ENCODE data around the gene CEP250.
"Not testable (repeated sequence)": the region's sequence is repeated elsewhere in the genome, so short reads cannot be mapped to it uniquely, and the experiment has no call there.

Gene CEP250, protein sequence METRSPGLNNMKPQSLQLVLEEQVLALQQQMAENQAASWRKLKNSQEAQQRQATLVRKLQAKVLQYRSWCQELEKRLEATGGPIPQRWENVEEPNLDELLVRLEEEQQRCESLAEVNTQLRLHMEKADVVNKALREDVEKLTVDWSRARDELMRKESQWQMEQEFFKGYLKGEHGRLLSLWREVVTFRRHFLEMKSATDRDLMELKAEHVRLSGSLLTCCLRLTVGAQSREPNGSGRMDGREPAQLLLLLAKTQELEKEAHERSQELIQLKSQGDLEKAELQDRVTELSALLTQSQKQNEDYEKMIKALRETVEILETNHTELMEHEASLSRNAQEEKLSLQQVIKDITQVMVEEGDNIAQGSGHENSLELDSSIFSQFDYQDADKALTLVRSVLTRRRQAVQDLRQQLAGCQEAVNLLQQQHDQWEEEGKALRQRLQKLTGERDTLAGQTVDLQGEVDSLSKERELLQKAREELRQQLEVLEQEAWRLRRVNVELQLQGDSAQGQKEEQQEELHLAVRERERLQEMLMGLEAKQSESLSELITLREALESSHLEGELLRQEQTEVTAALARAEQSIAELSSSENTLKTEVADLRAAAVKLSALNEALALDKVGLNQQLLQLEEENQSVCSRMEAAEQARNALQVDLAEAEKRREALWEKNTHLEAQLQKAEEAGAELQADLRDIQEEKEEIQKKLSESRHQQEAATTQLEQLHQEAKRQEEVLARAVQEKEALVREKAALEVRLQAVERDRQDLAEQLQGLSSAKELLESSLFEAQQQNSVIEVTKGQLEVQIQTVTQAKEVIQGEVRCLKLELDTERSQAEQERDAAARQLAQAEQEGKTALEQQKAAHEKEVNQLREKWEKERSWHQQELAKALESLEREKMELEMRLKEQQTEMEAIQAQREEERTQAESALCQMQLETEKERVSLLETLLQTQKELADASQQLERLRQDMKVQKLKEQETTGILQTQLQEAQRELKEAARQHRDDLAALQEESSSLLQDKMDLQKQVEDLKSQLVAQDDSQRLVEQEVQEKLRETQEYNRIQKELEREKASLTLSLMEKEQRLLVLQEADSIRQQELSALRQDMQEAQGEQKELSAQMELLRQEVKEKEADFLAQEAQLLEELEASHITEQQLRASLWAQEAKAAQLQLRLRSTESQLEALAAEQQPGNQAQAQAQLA (N-terminal part only)

DNA sequence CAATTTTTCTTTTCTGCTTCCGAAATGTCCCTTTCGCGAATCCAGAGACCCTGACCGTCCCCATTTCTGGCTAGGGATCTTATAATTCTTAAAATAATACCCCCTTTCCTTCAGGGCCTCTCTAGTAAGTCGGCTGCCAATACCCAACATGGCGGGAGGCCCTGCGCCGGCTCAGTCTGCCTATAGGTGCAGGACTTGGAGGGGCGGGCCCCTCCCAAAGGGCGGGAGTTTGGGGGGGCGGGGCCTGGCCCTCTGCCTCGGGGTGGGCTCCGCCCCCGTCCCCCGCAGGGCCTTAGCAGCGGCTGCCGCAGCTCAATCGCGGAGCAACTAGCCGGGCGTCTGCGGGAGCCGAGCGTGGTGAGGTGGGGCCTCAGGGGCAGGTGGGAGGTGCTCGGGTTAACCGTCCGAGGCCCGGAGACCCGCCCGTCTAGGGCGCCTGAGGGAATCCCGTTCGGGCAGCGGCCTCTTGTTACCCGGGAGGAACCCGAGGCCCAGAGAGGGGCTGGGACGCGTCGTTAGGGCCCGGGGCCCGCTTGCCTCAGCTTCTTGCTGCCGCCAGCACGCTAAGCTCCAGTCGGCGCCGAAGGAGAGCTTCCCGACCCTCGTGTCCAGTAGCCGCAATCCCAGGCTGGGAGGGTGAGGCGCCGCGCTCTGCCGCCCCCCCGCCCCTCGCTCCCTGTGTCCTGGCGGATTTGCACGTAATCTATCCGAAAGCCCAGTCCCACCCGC lies at the start of gene CEP250:
TSS of gene CEP250 (plus strand) at position 718 of the 729 bp plus-strand sequence. CDS start 6,770 bp downstream, outside the sequence.
- DNase-seq (ENCODE audit: low read depth, low spot score) = peak; percentile 87

DNA sequence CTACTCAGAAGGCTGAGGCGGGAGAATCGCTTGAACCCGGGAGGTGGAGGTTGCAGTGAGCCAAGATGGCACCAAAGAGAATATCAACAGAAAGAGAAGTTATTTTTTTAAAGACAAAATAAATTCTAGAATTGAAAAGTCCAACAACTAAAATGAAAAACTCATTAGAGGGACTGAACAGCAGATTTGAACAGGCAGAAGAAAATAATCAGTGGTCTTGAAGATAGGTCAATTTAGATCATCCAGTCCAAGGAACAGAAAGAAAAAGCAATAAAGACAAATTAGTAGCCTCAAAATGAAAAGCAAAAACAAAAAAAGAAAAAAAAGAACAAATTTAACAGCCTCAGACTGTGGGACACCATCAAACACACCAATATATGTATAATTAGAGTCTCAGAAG lies 49.6 kb upstream of the CEP250 start:
- DNase-seq (ENCODE audit: low read depth, low spot score) = no peak

DNA sequence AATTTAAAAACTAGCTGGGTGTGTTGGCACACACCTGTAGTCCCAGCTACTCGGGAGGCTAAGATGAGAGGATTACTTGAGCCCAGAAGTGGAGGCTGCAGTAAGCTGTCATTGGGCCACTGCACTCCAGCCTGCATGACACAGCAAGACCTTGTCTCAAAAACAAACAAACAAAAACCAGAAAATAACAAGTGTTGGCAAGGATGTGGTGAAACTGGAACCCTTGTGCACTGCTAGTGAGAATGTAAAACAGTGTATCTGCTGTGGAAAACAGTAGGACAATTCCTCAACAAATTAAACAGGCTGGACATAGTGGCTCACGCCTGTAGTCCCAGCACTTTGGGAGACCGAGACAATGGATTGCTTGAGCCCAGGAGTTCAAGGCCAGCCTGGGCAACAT lies 47.1 kb upstream of the CEP250 start:
- no peak for DNase-seq (ENCODE audit: low read depth, low spot score)

DNA sequence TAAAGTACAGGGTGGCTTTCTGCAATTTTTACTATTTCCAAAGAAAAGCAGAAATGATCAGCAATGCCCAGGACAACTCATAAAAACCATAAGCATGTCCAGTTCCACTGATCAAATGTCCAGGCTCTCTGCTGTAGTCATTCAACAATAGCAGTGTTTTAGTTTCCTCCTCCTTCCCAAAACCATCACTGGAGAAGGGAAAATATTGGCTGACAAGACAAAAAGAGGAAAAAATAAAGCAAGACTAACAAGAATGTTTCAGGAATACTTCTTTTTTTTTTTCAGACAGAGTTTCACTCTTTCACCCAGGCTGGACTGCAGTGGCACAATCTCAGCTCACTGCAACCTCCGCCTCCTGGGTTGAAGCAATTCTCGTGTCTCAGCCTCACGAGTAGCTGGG lies 45.9 kb upstream of the CEP250 start:
- no peak for DNase-seq (ENCODE audit: low read depth, low spot score)

DNA sequence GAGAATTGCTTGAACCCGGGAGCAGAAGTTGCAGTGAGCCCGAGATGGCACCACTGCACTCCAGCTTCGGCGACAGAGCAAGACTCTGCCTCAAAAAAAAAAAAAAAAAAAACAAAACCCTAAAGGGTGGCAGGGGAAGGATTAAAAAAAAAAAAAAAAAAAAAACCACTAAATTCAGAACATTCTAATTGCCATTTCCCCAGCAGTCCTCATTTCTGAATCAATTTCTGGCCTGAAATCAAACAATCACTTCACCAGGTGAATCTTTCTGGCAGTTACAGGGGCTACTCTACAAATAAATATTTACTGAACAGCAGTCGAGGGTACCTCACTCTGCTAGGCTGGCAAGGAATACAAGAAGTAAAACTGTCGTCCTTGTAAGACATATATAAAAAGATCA lies 44.8 kb upstream of the CEP250 start:
- no peak for DNase-seq (ENCODE audit: low read depth, low spot score)

DNA sequence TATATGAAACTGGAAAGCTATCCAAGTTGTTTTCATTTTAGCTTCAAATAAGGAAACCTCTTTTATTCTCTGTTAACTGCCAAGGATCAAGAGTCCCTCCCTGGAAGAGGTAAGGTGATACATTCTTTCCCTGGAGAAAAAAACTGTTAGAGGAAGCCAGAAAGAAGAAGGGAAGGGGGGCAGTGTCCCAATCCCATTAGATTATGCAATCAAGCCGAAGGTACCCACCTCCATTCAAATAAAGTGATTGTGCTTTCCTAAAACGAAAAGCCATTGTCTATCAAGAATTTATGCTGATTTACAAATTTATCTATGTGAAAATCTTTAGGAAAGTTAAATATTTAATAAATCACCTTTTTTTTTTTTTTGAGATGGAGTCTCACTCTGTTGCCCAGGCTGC lies 34.1 kb upstream of the CEP250 start:
- DNase-seq (ENCODE audit: low read depth, low spot score) = no peak

DNA sequence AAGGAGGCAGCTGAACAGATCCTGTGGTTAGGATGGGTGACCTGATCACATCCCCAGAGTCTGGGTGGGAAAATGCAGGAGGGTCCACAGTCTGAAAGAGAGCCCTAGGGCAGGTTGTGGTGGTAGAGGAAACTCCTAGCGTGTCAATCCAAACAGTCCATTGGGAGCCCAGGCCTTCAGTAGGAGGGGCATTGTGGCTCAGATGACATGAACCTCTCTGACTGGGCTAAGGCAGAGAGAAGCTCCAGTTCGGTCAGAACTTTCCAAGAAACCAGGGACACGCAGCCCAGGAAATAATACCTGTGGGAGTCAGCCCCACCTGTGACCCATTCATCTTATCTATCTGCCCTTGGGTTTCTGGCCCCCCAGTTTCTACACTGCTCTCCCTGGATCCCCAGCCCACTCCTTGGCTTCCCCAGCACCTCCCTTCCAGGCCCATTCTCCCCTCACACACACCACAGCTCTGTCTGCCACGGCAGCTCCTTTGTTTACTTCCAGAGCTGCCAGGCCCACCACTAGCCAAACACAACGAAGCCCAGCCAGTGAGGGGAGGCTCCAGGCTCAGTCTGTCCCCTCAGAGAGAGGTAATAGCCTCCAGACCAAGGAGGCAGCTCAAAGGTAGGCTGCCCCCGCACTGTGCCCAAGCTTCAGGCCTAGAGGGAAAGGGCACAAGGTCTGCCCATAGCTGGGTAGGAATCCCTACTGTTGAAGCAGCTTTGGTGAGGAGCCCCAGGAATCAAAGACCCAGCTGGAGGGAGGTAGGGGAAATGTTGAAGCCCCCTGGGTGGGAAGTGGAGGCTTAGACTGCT lies 23.6 kb upstream of the CEP250 start:
- no peak for DNase-seq (ENCODE audit: low read depth, low spot score)

DNA sequence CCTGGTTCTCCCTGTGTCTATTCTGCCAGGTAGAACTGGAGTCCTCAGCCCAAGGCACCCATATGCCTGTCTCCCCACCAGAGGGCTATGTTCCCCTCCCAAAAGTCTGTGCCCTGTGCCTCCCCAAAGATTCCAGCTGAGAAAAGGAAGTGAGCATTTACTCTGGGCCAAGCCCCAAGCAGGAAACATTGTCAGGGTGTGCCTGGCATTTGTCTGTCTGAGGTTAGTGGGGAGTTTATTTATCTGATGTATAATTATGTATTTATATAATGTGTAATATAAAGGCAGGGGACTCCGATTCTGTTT lies 23.0 kb upstream of the CEP250 start:
- no peak for DNase-seq (ENCODE audit: low read depth, low spot score)

DNA sequence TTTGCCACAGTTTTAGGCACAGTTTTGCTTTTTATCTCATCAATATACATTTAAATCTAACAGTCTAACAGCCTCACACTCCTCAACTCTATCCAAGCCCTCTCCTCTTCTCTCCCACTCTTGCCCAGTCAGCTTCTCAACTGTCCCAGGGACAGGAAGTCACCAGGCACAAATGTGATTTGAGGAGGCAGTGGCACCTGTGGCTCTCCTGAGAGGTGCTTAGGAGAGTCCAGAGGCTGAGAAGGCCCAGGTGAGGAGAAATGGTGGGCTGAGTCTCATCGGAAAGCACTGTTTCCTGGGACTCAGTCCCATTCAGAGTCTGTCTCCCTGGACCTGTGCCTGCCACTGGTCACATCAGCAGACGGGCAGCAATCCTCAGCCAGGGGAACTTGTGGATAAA lies 22.1 kb upstream of the CEP250 start:
- no peak for DNase-seq (ENCODE audit: low read depth, low spot score)

DNA sequence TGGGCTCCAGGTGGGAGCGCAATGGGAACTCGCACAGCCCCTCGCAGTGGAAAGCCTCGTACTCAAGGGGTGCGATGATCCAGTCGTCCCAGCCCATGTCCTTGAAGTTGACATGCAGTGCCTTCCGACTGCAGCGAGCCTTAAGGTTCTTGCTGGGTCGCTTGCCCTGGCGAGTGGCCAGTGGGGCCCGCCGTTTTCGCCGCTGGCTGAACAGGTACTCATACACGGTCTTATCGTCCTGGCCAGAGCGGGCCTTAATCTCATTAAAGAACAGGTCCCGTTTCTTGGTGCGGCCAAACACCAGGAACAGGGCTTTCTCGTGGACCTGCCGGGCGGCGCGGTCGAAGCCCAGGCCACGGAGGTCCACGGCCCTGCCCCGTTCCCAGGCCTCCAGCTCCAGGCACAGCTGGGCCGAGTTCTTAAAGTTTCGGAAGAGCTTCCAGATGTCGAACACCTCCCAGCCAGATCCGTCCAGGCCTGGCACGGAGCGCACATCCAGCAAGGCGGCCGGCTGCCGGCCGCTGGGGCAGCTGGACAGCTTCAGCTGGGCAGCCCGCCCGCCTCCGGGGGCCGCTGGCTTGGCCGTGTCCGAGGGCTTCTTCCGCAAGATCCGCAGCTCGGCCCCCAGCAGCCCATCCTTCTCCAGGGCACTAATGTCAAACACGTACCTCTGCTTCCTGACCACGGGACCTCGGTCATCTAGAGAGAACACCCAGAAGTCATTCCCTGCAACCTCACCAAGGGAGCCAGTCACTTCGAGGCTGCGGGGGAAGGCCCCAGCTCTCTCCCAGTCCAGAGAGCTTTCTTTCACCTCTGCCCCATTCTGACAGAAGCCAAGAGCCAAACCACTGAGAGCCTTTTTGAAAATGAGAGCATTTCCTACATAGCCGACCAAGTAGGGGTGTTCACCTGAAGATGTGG lies 21.1 kb upstream of the CEP250 start:
- no peak for DNase-seq (ENCODE audit: low read depth, low spot score)

DNA sequence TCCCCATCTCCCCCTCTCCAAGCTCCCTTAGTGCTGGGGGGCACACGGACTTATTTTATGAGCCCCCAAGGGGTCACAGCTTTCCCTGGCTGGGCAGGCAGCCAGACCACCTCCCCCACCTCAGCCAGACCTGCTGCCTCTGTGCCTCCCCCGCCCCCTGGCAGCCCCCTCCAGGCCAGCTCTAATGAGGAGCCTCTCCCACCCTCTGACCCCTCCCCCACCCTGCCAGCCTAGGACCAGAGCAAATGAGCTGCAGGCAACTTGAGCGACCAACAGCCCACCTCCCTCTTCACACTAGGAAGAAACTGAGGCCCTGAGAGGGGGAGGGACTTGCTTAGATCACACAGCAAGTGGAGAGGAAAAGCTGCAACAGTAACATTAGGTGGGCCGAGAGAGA lies 19.2 kb upstream of the CEP250 start:
- no peak for DNase-seq (ENCODE audit: low read depth, low spot score)

DNA sequence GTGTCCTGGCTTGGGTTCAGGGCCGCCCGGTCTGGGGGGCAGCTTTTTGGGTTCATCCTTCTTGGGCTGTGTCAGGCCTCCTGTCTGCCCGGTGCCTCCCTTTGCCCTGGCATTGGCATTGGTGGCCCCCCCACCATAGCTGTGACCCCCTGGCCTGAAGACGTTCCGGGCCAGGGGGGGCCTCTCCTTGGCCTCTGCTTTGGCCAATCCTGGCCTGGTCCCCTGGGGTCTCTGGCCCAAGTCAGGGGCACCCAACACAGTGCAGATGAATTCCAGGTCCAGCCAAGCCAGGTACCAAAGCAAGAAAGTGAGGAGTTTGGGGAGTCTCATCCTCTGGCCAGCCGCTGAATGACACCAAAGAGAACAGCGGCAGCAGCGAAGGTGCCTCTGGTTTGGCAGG lies 17.8 kb upstream of the CEP250 start:
- DNase-seq (ENCODE audit: low read depth, low spot score) = no peak

DNA sequence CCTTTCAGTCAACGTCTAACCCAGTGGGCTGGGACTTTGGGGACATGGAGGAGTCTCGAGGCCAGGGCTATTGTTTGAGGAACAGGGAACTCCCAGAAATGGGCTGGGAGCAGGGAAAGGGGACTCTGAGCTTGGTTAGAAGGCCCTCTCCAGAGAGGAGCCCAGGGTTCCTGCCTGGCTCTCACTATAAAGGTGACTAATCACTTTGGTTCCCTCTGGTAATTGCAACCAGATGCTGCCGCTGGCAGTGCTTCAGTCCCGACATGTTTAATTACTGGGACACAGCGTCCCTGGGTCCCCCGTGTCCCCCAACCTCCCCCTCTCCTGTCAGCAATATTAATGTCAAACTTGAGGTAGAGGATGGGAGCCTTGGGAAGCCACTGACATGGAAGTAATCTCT lies 12.4 kb upstream of the CEP250 start:
- DNase-seq (ENCODE audit: low read depth, low spot score) = no peak

DNA sequence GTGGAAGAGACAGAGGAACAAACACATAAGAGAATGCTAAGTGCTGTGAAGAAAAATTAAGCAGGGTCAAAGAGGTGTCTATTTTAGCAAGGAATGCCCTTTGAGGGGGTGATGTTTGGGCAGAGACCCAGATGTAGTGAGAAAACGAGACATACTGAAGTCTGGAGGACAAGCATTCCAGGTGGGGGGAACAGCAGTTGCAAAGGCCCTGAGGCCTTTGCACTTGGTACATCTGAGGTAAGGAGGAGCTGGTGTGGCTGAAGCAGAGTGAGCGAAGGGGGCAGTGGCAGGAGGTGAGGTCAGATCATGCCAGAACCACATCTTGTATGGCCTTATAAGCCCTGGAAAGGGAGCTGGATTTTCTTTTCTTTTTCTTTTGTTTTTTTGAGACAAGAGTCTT lies 11.2 kb upstream of the CEP250 start:
- no peak for DNase-seq (ENCODE audit: low read depth, low spot score)

DNA sequence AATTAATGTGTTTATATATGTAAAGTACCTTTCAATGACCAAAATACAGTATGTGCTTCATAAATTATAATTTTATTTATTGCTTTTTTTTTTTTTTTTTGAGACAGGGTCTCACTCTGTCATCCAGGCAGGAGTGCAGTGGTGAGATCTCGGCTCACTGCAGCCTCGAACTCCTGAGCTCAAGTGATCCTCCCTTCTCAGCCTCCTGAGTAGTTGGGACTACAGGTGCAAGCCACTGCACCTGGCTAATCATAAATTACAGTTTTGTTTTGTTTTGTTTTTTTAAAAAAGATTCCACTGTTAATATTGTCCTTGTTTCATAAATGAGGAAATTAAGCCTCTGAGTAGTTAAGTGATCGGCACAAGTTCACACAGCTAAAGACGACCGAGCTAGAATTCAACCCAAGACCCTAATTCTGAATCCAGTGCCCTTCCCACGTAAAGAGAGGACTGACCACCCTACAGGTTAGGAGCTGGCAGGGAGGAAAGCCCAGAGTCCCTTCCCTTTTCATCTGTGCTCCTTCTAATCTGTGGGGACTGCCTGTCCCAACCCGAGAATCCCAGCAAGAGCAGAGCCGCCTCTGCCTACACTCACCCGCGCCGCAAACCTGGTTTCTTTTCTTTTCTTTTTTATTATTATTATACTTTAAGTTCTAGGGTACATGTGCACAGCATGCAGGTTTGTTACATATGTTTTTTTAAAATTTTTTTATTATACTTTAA lies 8.9 kb upstream of the CEP250 start:
- DNase-seq (ENCODE audit: low read depth, low spot score) = no peak

DNA sequence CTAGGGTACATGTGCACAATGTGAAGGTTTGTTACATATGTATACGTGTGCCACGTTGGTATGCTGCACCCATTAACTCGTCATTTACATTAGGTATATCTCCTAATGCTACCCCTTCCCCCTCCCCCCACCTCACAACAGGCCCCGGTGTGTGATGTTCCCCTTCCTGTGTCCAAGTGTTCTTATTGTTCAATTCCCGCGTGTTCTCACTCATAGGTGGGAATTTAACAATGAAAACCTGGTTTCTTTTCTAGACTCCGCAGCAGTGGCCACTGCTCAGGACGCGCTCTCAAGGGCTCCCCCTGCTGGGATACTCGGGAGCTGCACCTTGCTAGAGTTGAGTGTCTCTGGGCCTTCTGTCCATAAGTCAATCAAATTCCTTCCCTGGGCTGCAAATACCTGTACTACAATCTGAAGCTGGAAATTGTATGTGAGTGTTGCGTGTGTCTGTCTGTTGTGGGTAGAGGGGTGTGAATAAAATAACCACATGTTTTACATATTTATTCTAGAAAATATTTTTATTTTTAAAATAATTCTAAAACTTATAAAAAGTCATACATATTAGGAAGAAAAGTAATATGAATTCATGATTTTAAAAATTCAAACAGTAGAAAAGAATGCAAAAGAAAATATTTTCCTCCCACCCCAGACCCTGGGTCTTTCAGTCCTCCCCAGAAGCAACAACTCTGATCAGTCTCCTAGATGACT lies 8.2 kb upstream of the CEP250 start:
- DNase-seq (ENCODE audit: low read depth, low spot score) = peak; percentile 55

DNA sequence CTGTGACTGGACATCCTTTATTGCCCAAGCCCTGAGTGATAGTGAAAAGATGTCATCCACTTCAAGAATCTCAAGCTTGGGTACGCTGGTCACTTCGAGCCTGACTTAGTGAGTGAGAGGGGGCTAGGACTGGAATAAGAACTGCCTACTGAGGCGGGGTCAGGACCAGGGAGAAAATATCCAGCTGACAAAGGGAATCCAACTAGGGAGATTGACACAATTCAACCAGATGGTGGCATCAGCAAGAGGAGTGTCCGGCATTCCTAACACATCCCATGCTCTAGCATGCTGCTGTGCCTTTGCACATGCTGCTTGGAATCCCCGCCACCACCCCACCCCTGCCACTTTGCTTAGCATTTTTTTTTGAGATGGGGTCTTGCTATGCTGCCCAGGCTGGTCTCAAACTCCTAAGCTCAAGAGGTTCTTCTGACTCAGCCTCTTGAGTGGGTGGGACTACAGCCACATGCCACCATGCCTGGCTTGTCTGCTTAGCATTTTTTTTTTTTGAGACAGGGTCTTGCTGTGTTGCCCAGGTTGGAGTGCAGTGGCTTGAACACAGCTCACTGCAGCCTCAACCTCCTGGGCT lies 6.5 kb upstream of the CEP250 start:
- DNase-seq (ENCODE audit: low read depth, low spot score) = no peak

DNA sequence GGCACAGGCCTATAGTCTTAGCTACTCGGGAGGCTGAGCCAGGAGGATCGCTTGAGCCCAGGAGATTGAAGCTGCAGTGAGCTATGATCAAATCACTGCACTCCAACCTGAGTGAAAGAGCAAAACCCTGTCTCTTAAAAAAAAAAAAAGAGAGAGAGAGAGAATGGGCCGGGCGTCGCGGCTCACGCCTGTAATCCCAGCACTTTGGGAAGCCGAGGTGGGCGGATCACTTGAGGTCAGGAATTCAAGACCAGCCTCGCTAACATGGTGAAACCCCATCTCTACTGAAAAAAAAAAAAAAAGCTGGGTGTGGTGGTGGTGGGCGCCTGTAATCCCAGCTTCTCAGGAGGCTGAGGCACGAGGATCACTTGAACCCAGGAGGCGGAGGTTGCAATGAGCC lies 5.5 kb upstream of the CEP250 start:
- not testable (repeated sequence) for DNase-seq (ENCODE audit: low read depth, low spot score)

Measured in brain pericyte (primary cell).